HuH-7.5 (cell line): ENCODE data around the gene SAP30BP.

Experiments used
- DNase-seq: peaks from one replicate; pipeline ENCODE4 v3.0.0; 2011; ENCODE audit warnings: low spot score

Gene SAP30BP

DNA sequence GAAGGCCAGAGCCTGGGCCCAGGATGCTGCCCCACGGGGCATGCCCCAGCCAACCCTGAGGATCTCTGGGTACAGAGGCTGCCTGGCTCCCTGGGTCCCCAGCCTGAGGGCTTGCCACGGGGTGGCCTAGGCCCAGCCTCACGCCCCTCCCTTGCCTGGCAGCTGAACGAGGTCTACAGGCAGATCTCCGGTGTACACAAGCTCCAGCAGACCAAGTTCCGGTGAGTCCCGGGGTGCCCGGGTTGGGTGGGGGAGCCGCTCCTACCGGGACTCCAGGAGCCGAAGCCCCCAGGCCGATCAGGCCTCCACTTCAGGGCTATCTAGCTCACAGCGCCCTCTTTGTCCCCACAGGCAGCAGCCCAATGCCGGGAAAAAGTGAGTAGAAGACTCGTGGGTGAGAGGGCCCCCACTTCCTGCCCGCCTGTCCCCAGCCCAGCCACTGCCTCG is 73.5 kb downstream of the SAP30BP start:
- no peak for DNase-seq

GRCh38 chr17:75742337-75742736 is 75.2 kb downstream of the SAP30BP start:
- DNase-seq: no peak

GRCh38 chr17:75743625-75744206 is 76.6 kb downstream of the SAP30BP start:
- DNase-seq: no peak

GRCh38 chr17:75748706-75749105 is 81.6 kb downstream of the SAP30BP start:
- DNase-seq: no peak

DNA sequence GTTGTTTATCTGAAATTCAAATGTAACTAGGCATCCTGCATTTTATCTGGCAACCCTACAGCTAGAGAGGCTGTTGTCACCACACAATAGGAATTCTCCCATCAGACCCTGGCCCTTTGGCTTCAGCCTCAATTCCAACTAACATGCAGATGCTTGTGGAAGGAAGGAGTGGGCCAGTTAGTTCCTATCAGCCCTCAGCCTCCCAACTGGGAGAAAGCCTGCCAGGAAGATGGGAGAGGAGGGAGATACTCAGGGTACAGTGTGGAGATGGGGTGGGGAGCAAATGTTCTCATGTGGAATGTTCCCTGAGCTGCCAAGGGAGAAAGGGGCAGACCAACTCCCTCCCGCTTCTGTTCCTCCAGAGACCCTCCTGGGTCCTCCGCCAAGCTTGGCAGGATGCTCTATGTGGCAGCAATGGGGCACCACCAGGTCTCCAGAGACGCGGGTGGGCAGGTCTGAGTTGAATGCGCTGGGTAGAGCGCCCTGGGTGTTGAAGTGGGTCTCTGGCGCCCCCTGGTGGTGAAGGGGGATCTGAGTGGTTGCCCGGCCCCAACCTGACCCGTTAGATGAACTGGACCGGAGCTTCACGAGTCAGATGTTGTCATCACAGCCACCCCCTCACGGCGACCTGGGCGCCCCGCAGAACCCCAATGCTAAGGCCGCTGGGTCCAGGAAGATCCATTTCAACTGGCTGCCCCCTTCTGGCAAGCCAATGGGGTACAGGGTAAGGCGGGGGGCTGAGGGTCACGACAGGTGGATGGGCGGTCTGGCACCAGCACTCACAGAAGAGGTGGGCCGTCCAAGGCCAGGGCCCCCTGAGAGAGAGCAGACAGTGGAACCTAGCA is 82.6 kb downstream of the SAP30BP start:
- peak; percentile 92 for DNase-seq

DNA sequence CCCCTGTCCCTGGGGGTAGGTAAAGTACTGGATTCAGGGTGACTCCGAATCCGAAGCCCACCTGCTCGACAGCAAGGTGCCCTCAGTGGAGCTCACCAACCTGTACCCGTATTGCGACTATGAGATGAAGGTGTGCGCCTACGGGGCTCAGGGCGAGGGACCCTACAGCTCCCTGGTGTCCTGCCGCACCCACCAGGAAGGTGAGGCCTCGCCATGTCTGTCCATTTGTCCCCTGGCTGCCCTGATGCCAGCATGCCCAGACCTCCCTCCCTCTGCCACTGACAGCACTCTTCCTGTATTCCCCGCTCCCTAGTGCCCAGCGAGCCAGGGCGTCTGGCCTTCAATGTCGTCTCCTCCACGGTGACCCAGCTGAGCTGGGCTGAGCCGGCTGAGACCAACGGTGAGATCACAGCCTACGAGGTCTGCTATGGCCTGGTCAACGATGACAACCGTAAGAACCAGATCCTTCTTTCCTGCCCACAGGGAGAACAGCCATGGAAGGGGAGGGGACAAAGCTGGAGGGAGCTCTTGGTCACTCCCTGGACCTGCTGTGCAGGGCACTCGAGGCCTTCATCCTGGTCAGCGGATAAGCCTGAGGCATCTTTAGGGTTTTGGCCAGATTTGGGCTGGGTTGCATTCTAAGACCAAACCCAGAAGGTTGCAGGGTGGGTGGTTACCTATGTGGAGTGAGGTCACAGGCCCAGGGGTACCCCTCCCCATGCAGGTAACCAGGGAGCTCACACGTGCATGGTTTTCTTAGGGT is 83.7 kb downstream of the SAP30BP start:
- no peak for DNase-seq

- DNase-seq: no peak
These were observed 84.7 kb downstream of the SAP30BP start for GRCh38 chr17:75751676-75752404.

DNA sequence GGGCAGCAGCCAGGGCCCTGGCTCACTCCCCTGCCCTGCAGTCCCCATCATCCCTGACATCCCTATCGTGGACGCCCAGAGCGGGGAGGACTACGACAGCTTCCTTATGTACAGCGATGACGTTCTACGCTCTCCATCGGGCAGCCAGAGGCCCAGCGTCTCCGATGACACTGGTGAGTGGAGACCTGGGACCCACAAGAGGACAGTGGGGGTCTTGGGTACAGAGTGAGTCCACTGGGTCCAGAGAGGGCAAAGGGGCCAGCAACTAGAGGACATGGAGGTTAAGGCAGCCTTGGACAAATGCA is 85.2 kb downstream of the SAP30BP start:
- DNase-seq: no peak

- no peak for DNase-seq
These were observed 85.8 kb downstream of the SAP30BP start for GRCh38 chr17:75752802-75753513.

DNA sequence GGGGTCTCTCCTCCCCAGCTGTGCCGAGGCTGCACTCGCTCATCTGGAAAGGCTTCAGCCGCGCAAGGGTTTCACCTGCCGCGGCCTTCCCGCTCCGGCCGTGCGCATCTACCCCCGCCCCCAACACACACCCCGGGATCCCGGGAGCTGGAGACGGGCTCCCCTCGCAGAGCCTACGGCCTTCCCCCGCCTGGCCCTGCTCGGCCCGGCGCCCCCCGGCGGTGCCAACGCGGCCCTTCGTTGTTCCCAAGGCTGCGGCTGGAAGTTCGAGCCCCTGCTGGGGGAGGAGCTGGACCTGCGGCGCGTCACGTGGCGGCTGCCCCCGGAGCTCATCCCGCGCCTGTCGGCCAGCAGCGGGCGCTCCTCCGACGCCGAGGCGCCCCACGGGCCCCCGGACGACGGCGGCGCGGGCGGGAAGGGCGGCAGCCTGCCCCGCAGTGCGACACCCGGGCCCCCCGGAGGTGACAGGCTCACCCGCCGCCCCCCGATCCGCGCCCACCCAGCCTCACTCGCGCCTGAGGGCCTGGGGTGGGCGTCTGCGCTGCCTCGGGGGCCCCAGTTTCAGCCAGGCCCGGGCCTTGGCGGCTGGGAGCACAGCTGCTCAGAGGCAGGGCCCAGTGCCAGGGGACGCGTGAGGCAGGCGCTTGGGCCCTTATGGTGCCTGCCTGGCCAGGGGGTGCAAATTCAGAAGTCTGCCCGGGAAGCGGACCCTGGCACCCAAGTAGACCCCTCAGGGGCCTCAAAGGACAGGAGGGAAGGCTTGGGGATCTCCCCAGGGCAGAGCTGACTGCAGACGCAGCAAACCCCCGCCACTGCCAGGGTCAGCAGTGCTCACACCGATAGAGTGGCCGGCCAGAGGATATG is 86.6 kb downstream of the SAP30BP start:
- DNase-seq: peak; percentile 82

- peak; percentile 62 for DNase-seq
These were observed 87.5 kb downstream of the SAP30BP start for GRCh38 chr17:75754378-75755204.

DNA sequence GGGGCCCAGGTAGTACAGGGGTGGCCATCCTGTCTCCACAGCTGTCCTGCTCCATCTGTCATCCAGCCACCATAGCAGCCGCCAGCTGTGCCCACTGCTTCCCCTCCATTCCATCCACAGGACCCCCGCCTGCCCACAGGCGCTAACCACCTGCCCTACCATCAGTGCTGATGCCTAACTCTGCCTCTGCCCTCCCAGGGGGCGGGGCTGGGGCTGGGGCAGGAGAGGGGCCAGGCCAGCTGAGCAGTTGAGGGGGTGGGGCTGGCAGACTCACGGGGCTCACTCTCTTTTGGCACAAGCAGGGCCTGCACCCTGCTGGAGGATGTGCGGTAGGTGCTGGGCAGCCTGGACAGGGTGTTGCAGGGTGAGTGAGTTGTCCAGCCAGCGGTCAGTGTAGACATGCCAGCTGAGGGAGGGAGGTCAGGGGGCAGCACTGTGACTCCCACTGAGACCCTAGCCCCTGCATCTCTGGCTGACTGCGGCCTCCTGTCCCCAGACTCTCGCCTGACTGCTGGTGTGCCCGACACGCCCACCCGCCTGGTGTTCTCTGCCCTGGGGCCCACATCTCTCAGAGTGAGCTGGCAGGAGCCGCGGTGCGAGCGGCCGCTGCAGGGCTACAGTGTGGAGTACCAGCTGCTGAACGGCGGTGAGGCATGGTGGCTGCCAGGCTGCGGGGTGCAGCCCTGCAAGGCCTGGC is 88.2 kb downstream of the SAP30BP start:
- DNase-seq: no peak

GRCh38 chr17:75755990-75756389 is 88.9 kb downstream of the SAP30BP start:
- no peak for DNase-seq

GRCh38 chr17:75756451-75757085 is 89.4 kb downstream of the SAP30BP start:
- DNase-seq: no peak

- no peak for DNase-seq
These were observed 90.0 kb downstream of the SAP30BP start for GRCh38 chr17:75757086-75757681.
